Trophoblast cell (in vitro differentiated cells and primary cell): ENCODE measurements around the gene PODN.

Experiments used
- DNase-seq, 2 donors: peaks; one replicate each; pipeline ENCODE4 v3.0.0-alpha.2; 2016
- H2AFZ ChIP-seq: 2 replicates; pipeline ENCODE4 v1.6.1; 2013; ENCODE audit warnings: low read length, moderate library complexity, mild to moderate bottlenecking; ENCODE audit not compliant: insufficient read depth, poor library complexity
- H2AK5ac ChIP-seq: 2 replicates; pipeline ENCODE4 v1.6.1; 2013; ENCODE audit warnings: mild to moderate bottlenecking, low read length
- H2BK120ac ChIP-seq: 2 replicates; pipeline ENCODE4 v1.6.1; 2013; ENCODE audit warnings: low read length, mild to moderate bottlenecking, moderate library complexity; ENCODE audit not compliant: insufficient read depth, poor library complexity
- H2BK12ac ChIP-seq: 2 replicates; pipeline ENCODE4 v1.6.1; 2013; ENCODE audit warnings: mild to moderate bottlenecking, low read length, moderate library complexity
- H2BK5ac ChIP-seq: 2 replicates; pipeline ENCODE4 v1.6.1; 2013; ENCODE audit warnings: low read length, low read depth, moderate library complexity, mild to moderate bottlenecking; ENCODE audit not compliant: poor library complexity
- H3K14ac ChIP-seq: 2 replicates; pipeline ENCODE4 v1.6.1; 2013; ENCODE audit warnings: mild to moderate bottlenecking, low read length
- H3K18ac ChIP-seq: 2 replicates; pipeline ENCODE4 v1.6.1; 2013; ENCODE audit warnings: mild to moderate bottlenecking, low read length
- H3K23ac ChIP-seq: 2 replicates; pipeline ENCODE4 v1.6.1; 2013; ENCODE audit warnings: low read length
- H3K27ac ChIP-seq: 2 replicates; pipeline ENCODE4 v1.5.1; 2013; ENCODE audit warnings: low read depth, mild to moderate bottlenecking, inconsistent platforms, low read length, moderate library complexity
- H3K27me3 ChIP-seq: 2 replicates; pipeline ENCODE4 v1.6.1; 2013; ENCODE audit warnings: inconsistent platforms, mild to moderate bottlenecking, low read length, moderate library complexity; ENCODE audit not compliant: insufficient read depth
- H3K36me3 ChIP-seq, 2 experiments: 1 replicate in 1 of 2; 2 replicates in 1 of 2; pipeline ENCODE4 v1.6.1; 2013; ENCODE audit warnings: low read length in 2 of 2, mild to moderate bottlenecking in 2 of 2, moderate library complexity in 1 of 2; ENCODE audit not compliant: insufficient read depth in 2 of 2, control insufficient read depth in 1 of 2
- H3K4ac ChIP-seq: 2 replicates; pipeline ENCODE4 v1.6.1; 2013; ENCODE audit warnings: low read depth, mild to moderate bottlenecking, low read length, moderate library complexity
- H3K4me1 ChIP-seq, 2 experiments: 1 replicate in 1 of 2; 2 replicates in 1 of 2; pipeline ENCODE4 v1.6.1; 2013; ENCODE audit warnings: low read length in 2 of 2, mild to moderate bottlenecking in 2 of 2, moderate library complexity in 1 of 2; ENCODE audit not compliant: insufficient read depth in 2 of 2, control insufficient read depth in 1 of 2
- H3K4me2 ChIP-seq: 2 replicates; pipeline ENCODE4 v1.6.1; 2013; ENCODE audit warnings: inconsistent platforms, mild to moderate bottlenecking, low read length, moderate library complexity
- H3K4me3 ChIP-seq: 2 replicates; pipeline ENCODE4 v1.5.1; 2013; ENCODE audit warnings: mild to moderate bottlenecking, low read depth, low read length, inconsistent platforms
- H3K79me1 ChIP-seq: one replicate; pipeline ENCODE4 v1.6.1; 2013; ENCODE audit warnings: low read length
- H3K79me2 ChIP-seq: 2 replicates; pipeline ENCODE4 v1.6.1; 2013; ENCODE audit warnings: low read length, mild to moderate bottlenecking; ENCODE audit not compliant: control insufficient read depth, insufficient read depth, poor library complexity
- H3K9ac ChIP-seq: 2 replicates; pipeline ENCODE4 v1.6.1; 2013; ENCODE audit warnings: mild to moderate bottlenecking, low read length
- H3K9me3 ChIP-seq: 2 replicates; pipeline ENCODE4 v1.6.1; 2013; ENCODE audit warnings: low read depth, mild to moderate bottlenecking, control low read depth, inconsistent platforms, low read length; ENCODE audit not compliant: insufficient read depth
- H4K12ac ChIP-seq: 2 replicates; pipeline ENCODE4 v1.6.1; 2013; ENCODE audit warnings: low read depth, mild to moderate bottlenecking, low read length, moderate library complexity
- H4K8ac ChIP-seq: 2 replicates; pipeline ENCODE4 v1.6.1; 2013; ENCODE audit warnings: low read depth, mild to moderate bottlenecking, low read length, moderate library complexity
- H4K91ac ChIP-seq: one replicate; pipeline ENCODE4 v1.6.1; 2013; ENCODE audit warnings: low read depth, mild to moderate bottlenecking, low read length, moderate library complexity
- WGBS: extraction: QIAGEN DNeasy Blood & Tissue Kit; methylation state at CpG from one replicate; pipeline ENCODE4 v1.1.7; 2013; ENCODE audit warnings: missing lambda C conversion rate; ENCODE audit not compliant: insufficient read length, insufficient coverage; ENCODE audit errors: extremely low coverage; 5-methylcytosine and 5-hydroxymethylcytosine counted together

Gene PODN

GRCh38 chr1:53092659-53093450 is 30.8 kb downstream of the PODN start:
- Histone ChIP-seq H4K91ac (no peak overlapping the region), H2BK12ac (no peak overlapping the region), H3K79me2 (no peaks in the 10 kb centered on the region), H2AFZ (no peak overlapping the region), H3K27me3 (no peaks in the 10 kb centered on the region), H3K27ac (no peak overlapping the region), H2AK5ac (no peak overlapping the region), H2BK120ac (no peak overlapping the region), H4K12ac (no peak overlapping the region), H3K23ac (no peak overlapping the region), H3K4ac (no peak overlapping the region), H2BK5ac (no peak overlapping the region), H3K4me3 (no peak overlapping the region), H3K9ac (no peak overlapping the region), H3K14ac (no peak overlapping the region), H3K18ac (no peak overlapping the region), H3K79me1 (no peaks in the 10 kb centered on the region), H4K8ac (no peak overlapping the region), H3K4me1 (peaks cover 3 to 5% of the 10 kb centered on the region in 2 experiments), H3K36me3 (no peaks in the 10 kb centered on the region), H3K9me3 (peaks cover 30% of the 10 kb centered on the region), H3K4me2 (no peak overlapping the region)
- WGBS = no CpG with 5 or more reads among the region's 33 CpGs
- DNase-seq = no peak

- WGBS = no CpG with 5 or more reads among the region's 8 CpGs
- H3K18ac ChIP-seq = no peak overlapping the region
- H3K23ac ChIP-seq = no peak overlapping the region
- H3K9me3 ChIP-seq = peaks cover 35% of the 10 kb centered on the region
- H2AFZ ChIP-seq = no peak overlapping the region
- no peak overlapping the region for H3K4me2 ChIP-seq
- H3K27me3 ChIP-seq = no peaks in the 10 kb centered on the region
- no peak overlapping the region for H4K8ac ChIP-seq
- H3K27ac ChIP-seq = no peak overlapping the region
- H3K9ac ChIP-seq = no peak overlapping the region
- H3K36me3 ChIP-seq = no peaks in the 10 kb centered on the region
- H2BK120ac ChIP-seq = no peak overlapping the region
- no peaks in the 10 kb centered on the region for H3K79me1 ChIP-seq
- H2BK5ac ChIP-seq = no peak overlapping the region
- H2BK12ac ChIP-seq = no peak overlapping the region
- H4K91ac ChIP-seq = no peak overlapping the region
- H4K12ac ChIP-seq = no peak overlapping the region
- no peak overlapping the region for H3K14ac ChIP-seq
- DNase-seq = no peak
- H3K4me3 ChIP-seq = no peak overlapping the region
- H3K79me2 ChIP-seq = no peaks in the 10 kb centered on the region
- H2AK5ac ChIP-seq = no peak overlapping the region
- H3K4me1 ChIP-seq = peaks cover 3 to 5% of the 10 kb centered on the region in 2 experiments
- no peak overlapping the region for H3K4ac ChIP-seq
Observed at GRCh38 chr1:53093451-53093754, 31.4 kb downstream of the PODN start.

GRCh38 chr1:53093778-53094532 is 31.9 kb downstream of the PODN start:
- Histone ChIP-seq H3K9ac (no peak overlapping the region), H3K9me3 (peaks cover 41% of the 10 kb centered on the region), H3K4ac (no peak overlapping the region), H4K8ac (no peak overlapping the region), H2BK5ac (no peak overlapping the region), H3K27ac (no peak overlapping the region), H3K4me1 (peaks cover 3 to 5% of the 10 kb centered on the region in 2 experiments), H4K91ac (no peak overlapping the region), H3K14ac (no peak overlapping the region), H3K27me3 (no peaks in the 10 kb centered on the region), H3K79me1 (no peaks in the 10 kb centered on the region), H3K4me3 (peak overlapping the region; percentile 12), H2AFZ (no peak overlapping the region), H2AK5ac (no peak overlapping the region), H3K18ac (no peak overlapping the region), H2BK12ac (no peak overlapping the region), H4K12ac (no peak overlapping the region), H3K36me3 (no peaks in the 10 kb centered on the region), H3K79me2 (no peaks in the 10 kb centered on the region), H3K4me2 (no peak overlapping the region), H2BK120ac (no peak overlapping the region), H3K23ac (no peak overlapping the region)
- no CpG with 5 or more reads among the region's 20 CpGs for WGBS
- peak; percentile 24 to 73 for DNase-seq

GRCh38 chr1:53094533-53094919 is 32.5 kb downstream of the PODN start:
- H3K4me2 ChIP-seq = no peak overlapping the region
- no peak overlapping the region for H2BK5ac ChIP-seq
- no peak overlapping the region for H3K27ac ChIP-seq
- H3K9me3 ChIP-seq = peaks cover 47% of the 10 kb centered on the region
- no peak overlapping the region for H3K18ac ChIP-seq
- H2BK120ac ChIP-seq = no peak overlapping the region
- H4K91ac ChIP-seq = no peak overlapping the region
- H3K4me3 ChIP-seq = no peak overlapping the region
- peaks cover 2 to 3% of the 10 kb centered on the region in 2 experiments for H3K4me1 ChIP-seq
- H3K14ac ChIP-seq = no peak overlapping the region
- no peak overlapping the region for H3K9ac ChIP-seq
- DNase-seq = no peak
- no peaks in the 10 kb centered on the region for H3K79me1 ChIP-seq
- WGBS = no CpG with 5 or more reads among the region's 13 CpGs
- no peak overlapping the region for H2AK5ac ChIP-seq
- no peak overlapping the region for H4K12ac ChIP-seq
- H3K23ac ChIP-seq = no peak overlapping the region
- H3K4ac ChIP-seq = no peak overlapping the region
- no peaks in the 10 kb centered on the region for H3K27me3 ChIP-seq
- no peaks in the 10 kb centered on the region for H3K79me2 ChIP-seq
- no peak overlapping the region for H2AFZ ChIP-seq
- H4K8ac ChIP-seq = no peak overlapping the region
- no peak overlapping the region for H2BK12ac ChIP-seq
- no peaks in the 10 kb centered on the region for H3K36me3 ChIP-seq
